GM20000 (cell line): Measurements from ENCODE around the gene EIF4G3.
"Not testable (repeated sequence)": the region's sequence is repeated elsewhere in the genome, so short reads cannot be mapped to it uniquely, and the experiment has no call there.

Source experiments
- DNase-seq: peaks from one replicate; pipeline ENCODE4 v3.0.0; 2012; ENCODE audit warnings: low spot score
- CTCF ChIP-seq: IDR thresholded peaks from 2 replicates; pipeline ENCODE4 v1.5.1; 2012; ENCODE audit warnings: mild to moderate bottlenecking, control low read depth; ENCODE audit errors: extremely low read depth, missing control alignments

Gene EIF4G3

GRCh38 chr1:21175670-21176581 lies 771 bp downstream of the EIF4G3 start:
- peak; percentile 65 for DNase-seq
- no peak for TF ChIP-seq CTCF

- TF ChIP-seq CTCF = no peak
- DNase-seq = peak; percentile 25
These were observed 1.4 kb downstream of the EIF4G3 start for GRCh38 chr1:21175324-21175669.

- no peak for DNase-seq
- no peak for TF ChIP-seq CTCF
These were observed 1.9 kb downstream of the EIF4G3 start for GRCh38 chr1:21174654-21175323.

- no peak for DNase-seq
- TF ChIP-seq CTCF = no peak
These were observed 2.5 kb downstream of the EIF4G3 start for GRCh38 chr1:21174230-21174629.

GRCh38 chr1:21173096-21173495 lies 3.6 kb downstream of the EIF4G3 start:
- not testable (repeated sequence) for DNase-seq

GRCh38 chr1:21170837-21171236 lies 5.9 kb downstream of the EIF4G3 start:
- DNase-seq = not testable (repeated sequence)

GRCh38 chr1:21168444-21168843 lies 8.3 kb downstream of the EIF4G3 start:
- DNase-seq = no peak
- TF ChIP-seq CTCF = no peak

- DNase-seq = no peak
These were observed 11.1 kb downstream of the EIF4G3 start for GRCh38 chr1:21165646-21166045.

More at GRCh38 chr1:21165646-21166045, 11.1 kb downstream of the EIF4G3 start:
- TF ChIP-seq CTCF = no peak
